ENCODE data around the gene TBCC. TPM values are rescaled to one million over a fixed set of nuclear protein-coding genes. Genes with fewer than 3 reads are reported as not detected.

TBCC gene
- total RNA-seq, 1 donor from 2014 or later = 40.1 TPM

GRCh38 chr6:42727627-42728026 lies 18.3 kb downstream of the TBCC start:
- Histone ChIP-seq H4K20me1 (ENCODE audit: low read depth) (no peaks in the 10 kb centered on the region), H3F3A (ENCODE audit: low read depth) (no peaks in the 10 kb centered on the region), H3K27ac (no peak overlapping the region), H3K9me3 (ENCODE audit: low read depth) (no peaks in the 10 kb centered on the region), H3K79me2 (ENCODE audit: low read depth) (no peaks in the 10 kb centered on the region), H3K9ac (no peak overlapping the region), H3K27me3 (no peaks in the 10 kb centered on the region), H3K4me3 (no peak overlapping the region), H3K4me1 (no peaks in the 10 kb centered on the region), H3K36me3 (no peaks in the 10 kb centered on the region), H2AFZ (replicated peaks) (no peak overlapping the region), H3K4me2 (no peak overlapping the region)
- peaks cover 5% of the 10 kb centered on the region for H3K27me3 Mint-ChIP-seq (ENCODE audit: insufficient read depth, low read depth)
- no peaks in the 10 kb centered on the region for H3K36me3 Mint-ChIP-seq
- DNase-seq (ENCODE audit: low spot score) = no peak
- no peak for TF ChIP-seq CTCF (IDR thresholded peaks at IDR 0.05)
- no peak for TF ChIP-seq EZH2 (IDR thresholded peaks at IDR 0.05)
- no peak for TF ChIP-seq EZH2phosphoT487 (IDR thresholded peaks at IDR 0.05)
- peaks cover 2% of the 10 kb centered on the region for H3K4me1 Mint-ChIP-seq
- H3K27ac Mint-ChIP-seq = no peak overlapping the region
- no peak overlapping the region for H3K4me3 Mint-ChIP-seq
- no peaks in the 10 kb centered on the region for H3K9me3 Mint-ChIP-seq

- no peaks in the 10 kb centered on the region for H3K9me3 Mint-ChIP-seq
- H3K36me3 Mint-ChIP-seq = no peaks in the 10 kb centered on the region
- Histone ChIP-seq H3K9me3 (ENCODE audit: low read depth) (no peaks in the 10 kb centered on the region), H3K36me3 (no peaks in the 10 kb centered on the region), H3K27ac (no peak overlapping the region), H3K27me3 (no peaks in the 10 kb centered on the region), H3K4me2 (no peak overlapping the region), H2AFZ (replicated peaks) (peak overlapping the region; percentile 87), H3K4me3 (no peak overlapping the region), H4K20me1 (ENCODE audit: low read depth) (no peaks in the 10 kb centered on the region), H3K79me2 (ENCODE audit: low read depth) (no peaks in the 10 kb centered on the region), H3K4me1 (no peaks in the 10 kb centered on the region), H3F3A (ENCODE audit: low read depth) (no peaks in the 10 kb centered on the region), H3K9ac (no peak overlapping the region)
- no peak overlapping the region for H3K4me3 Mint-ChIP-seq
- H3K27me3 Mint-ChIP-seq (ENCODE audit: insufficient read depth, low read depth) = peaks cover 4% of the 10 kb centered on the region
- TF ChIP-seq EZH2 (IDR thresholded peaks at IDR 0.05) (no peak), CTCF (IDR thresholded peaks at IDR 0.05) (no peak), EZH2phosphoT487 (IDR thresholded peaks at IDR 0.05) (no peak)
- H3K4me1 Mint-ChIP-seq = peaks cover 2% of the 10 kb centered on the region
- no peak for DNase-seq (ENCODE audit: low spot score)
- no peak overlapping the region for H3K27ac Mint-ChIP-seq
Observed at GRCh38 chr6:42727087-42727611, 18.8 kb downstream of the TBCC start.

- Histone ChIP-seq H3K27ac (no peak overlapping the region), H3K4me3 (no peak overlapping the region), H4K20me1 (ENCODE audit: low read depth) (no peaks in the 10 kb centered on the region), H3F3A (ENCODE audit: low read depth) (no peaks in the 10 kb centered on the region), H3K27me3 (no peaks in the 10 kb centered on the region), H3K4me2 (no peak overlapping the region), H3K9ac (no peak overlapping the region), H3K9me3 (ENCODE audit: low read depth) (no peaks in the 10 kb centered on the region), H3K36me3 (no peaks in the 10 kb centered on the region), H3K79me2 (ENCODE audit: low read depth) (no peaks in the 10 kb centered on the region), H3K4me1 (no peaks in the 10 kb centered on the region), H2AFZ (replicated peaks) (peak overlapping the region; percentile 87)
- H3K4me3 Mint-ChIP-seq = no peak overlapping the region
- no peaks in the 10 kb centered on the region for H3K9me3 Mint-ChIP-seq
- H3K4me1 Mint-ChIP-seq = peaks cover 2% of the 10 kb centered on the region
- peaks cover 8% of the 10 kb centered on the region for H3K27me3 Mint-ChIP-seq (ENCODE audit: insufficient read depth, low read depth)
- TF ChIP-seq EZH2 (IDR thresholded peaks at IDR 0.05) = no peak
- peak; percentile 93 for TF ChIP-seq CTCF (IDR thresholded peaks at IDR 0.05)
- TF ChIP-seq EZH2phosphoT487 (IDR thresholded peaks at IDR 0.05) = no peak
- H3K36me3 Mint-ChIP-seq = no peaks in the 10 kb centered on the region
- DNase-seq (ENCODE audit: low spot score) = peak; percentile 84
- no peak overlapping the region for H3K27ac Mint-ChIP-seq
Observed at GRCh38 chr6:42726485-42727086, 19.3 kb downstream of the TBCC start.
